Measurements from ENCODE around the gene LKAAEAR1.

GRCh38 chr20:64050261-64051032 lies 33.8 kb downstream of the LKAAEAR1 start:
- no peak for TF ChIP-seq FOXP2 (optimal IDR thresholded peaks at IDR 0.05; ENCODE audit: control extremely low read depth, extremely low read length, insufficient read depth)
- TF ChIP-seq POLR2AphosphoS5 (IDR thresholded peaks at IDR 0.05; ENCODE audit: borderline replicate concordance, low read depth, low read length), result no peak
- TF ChIP-seq EZH2 (IDR thresholded peaks at IDR 0.05), result no peak
